ENCODE data around the gene OR51L1.

OR51L1 gene

GRCh38 chr11:5042091-5042490, 47.4 kb downstream of the OR51L1 start:
- peak; percentile 57 for ATAC-seq (ENCODE audit: low read depth)
- Histone ChIP-seq H3K27ac (ENCODE audit: poor library complexity, severe bottlenecking) (no peak overlapping the region), H3K27me3 (ENCODE audit: insufficient read depth, poor library complexity, severe bottlenecking) (no peaks in the 10 kb centered on the region), H3K4me1 (ENCODE audit: insufficient read depth, poor library complexity, severe bottlenecking) (no peaks in the 10 kb centered on the region), H3K9me3 (ENCODE audit: severe bottlenecking) (no peaks in the 10 kb centered on the region), H3K36me3 (ENCODE audit: low read depth) (no peaks in the 10 kb centered on the region), H3K4me3 (ENCODE audit: severe bottlenecking) (no peak overlapping the region)
- no peak for TF ChIP-seq CTCF (IDR thresholded peaks at IDR 0.05; ENCODE audit: poor library complexity, severe bottlenecking)
- no peak for DNase-seq (ENCODE audit: low spot score)

GRCh38 chr11:5043380-5043779, 48.7 kb downstream of the OR51L1 start:
- H3K9me3 ChIP-seq (ENCODE audit: severe bottlenecking): no peaks in the 10 kb centered on the region
- H3K36me3 ChIP-seq (ENCODE audit: low read depth): no peaks in the 10 kb centered on the region
- no peak for DNase-seq (ENCODE audit: low spot score)
- no peak overlapping the region for H3K4me3 ChIP-seq (ENCODE audit: severe bottlenecking)
- H3K4me1 ChIP-seq (ENCODE audit: insufficient read depth, poor library complexity, severe bottlenecking): no peaks in the 10 kb centered on the region
- no peaks in the 10 kb centered on the region for H3K27me3 ChIP-seq (ENCODE audit: insufficient read depth, poor library complexity, severe bottlenecking)
- TF ChIP-seq CTCF (IDR thresholded peaks at IDR 0.05; ENCODE audit: poor library complexity, severe bottlenecking): no peak
- no peak overlapping the region for H3K27ac ChIP-seq (ENCODE audit: poor library complexity, severe bottlenecking)
- peak; percentile 79; the same call in 2 of the 3 replicates for ATAC-seq (ENCODE audit: low read depth)

- Histone ChIP-seq H3K27ac (ENCODE audit: poor library complexity, severe bottlenecking) (no peak within 1 kb of the TSS), H3K9me3 (ENCODE audit: severe bottlenecking) (no peaks in the 10 kb centered on the region), H3K4me1 (ENCODE audit: insufficient read depth, poor library complexity, severe bottlenecking) (no peaks in the 10 kb centered on the region), H3K4me3 (ENCODE audit: severe bottlenecking) (no peak within 1 kb of the TSS), H3K27me3 (ENCODE audit: insufficient read depth, poor library complexity, severe bottlenecking) (no peaks in the 10 kb centered on the region), H3K36me3 (ENCODE audit: low read depth) (no peaks in the 10 kb centered on the region)
- DNase-seq (ENCODE audit: low spot score): no peak
- ATAC-seq (ENCODE audit: low read depth): no peak
- no peak for TF ChIP-seq CTCF (IDR thresholded peaks at IDR 0.05; ENCODE audit: poor library complexity, severe bottlenecking)
Measured at GRCh38 chr11:5046226-5046625, 51.6 kb downstream of the OR51L1 start, which contains the start of gene OR52J3. TSS of gene OR52J3 (plus strand) at chr11:5046526. CDS start at chr11:5046526, 0 bp downstream.

- ATAC-seq (ENCODE audit: low read depth): no peak
- no peak for TF ChIP-seq CTCF (IDR thresholded peaks at IDR 0.05; ENCODE audit: poor library complexity, severe bottlenecking)
- H3K36me3 ChIP-seq (ENCODE audit: low read depth): no peaks in the 10 kb centered on the region
- H3K27ac ChIP-seq (ENCODE audit: poor library complexity, severe bottlenecking): no peak overlapping the region
- H3K4me3 ChIP-seq (ENCODE audit: severe bottlenecking): no peak overlapping the region
- no peaks in the 10 kb centered on the region for H3K4me1 ChIP-seq (ENCODE audit: insufficient read depth, poor library complexity, severe bottlenecking)
- no peaks in the 10 kb centered on the region for H3K9me3 ChIP-seq (ENCODE audit: severe bottlenecking)
- no peaks in the 10 kb centered on the region for H3K27me3 ChIP-seq (ENCODE audit: insufficient read depth, poor library complexity, severe bottlenecking)
- DNase-seq (ENCODE audit: low spot score): no peak
Measured at GRCh38 chr11:5046754-5047330, 52.2 kb downstream of the OR51L1 start.

All from RWPE2 (cell line).